Smooth muscle cell (in vitro differentiated cells): ENCODE results near the gene TANGO2. TPM values are rescaled to one million over a fixed set of nuclear protein-coding genes. Genes with fewer than 3 reads are reported as not detected.

Experiments used
- DNase-seq: peaks from one replicate; lab custom pipeline; 2025; ENCODE audit not compliant: unreplicated experiment; lab: John Stamatoyannopoulos, UW
- H2AFZ ChIP-seq: fragments of 200-600 bp; sonication (generic); 2 replicates; pipeline ENCODE4 v1.6.0; 2016; ENCODE audit warnings: antibody characterized with exemption, low read depth, mild to moderate bottlenecking
- H3F3A ChIP-seq: fragments of 200-600 bp; sonication (generic); 2 replicates; pipeline ENCODE4 v1.6.0; 2017; ENCODE audit warnings: antibody characterized with exemption, low read depth
- H3K27ac ChIP-seq: fragments of 200-600 bp; sonication (generic); 2 replicates; pipeline ENCODE4 v1.5.1; 2016; ENCODE audit warnings: low read depth, mild to moderate bottlenecking
- H3K27me3 ChIP-seq: fragments of 200-600 bp; sonication (generic); 2 replicates; pipeline ENCODE4 v1.6.1; 2016; ENCODE audit warnings: low read depth, mild to moderate bottlenecking
- H3K36me3 ChIP-seq: fragments of 200-600 bp; sonication (generic); 2 replicates; pipeline ENCODE4 v1.5.1; 2016; ENCODE audit warnings: low read depth
- H3K4me1 ChIP-seq: fragments of 200-600 bp; sonication (generic); 2 replicates; pipeline ENCODE4 v1.5.1; 2016; ENCODE audit warnings: low read depth
- H3K4me2 ChIP-seq: fragments of 200-600 bp; sonication (generic); 2 replicates; pipeline ENCODE4 v1.6.0; 2016; ENCODE audit warnings: mild to moderate bottlenecking
- H3K4me3 ChIP-seq: fragments of 200-600 bp; sonication (generic); 2 replicates; pipeline ENCODE4 v1.5.1; 2016; ENCODE audit warnings: mild to moderate bottlenecking
- H3K79me2 ChIP-seq: fragments of 200-600 bp; sonication (generic); 2 replicates; pipeline ENCODE4 v1.6.0; 2016; ENCODE audit warnings: low read depth, mild to moderate bottlenecking
- H3K9ac ChIP-seq: fragments of 200-600 bp; sonication (generic); 2 replicates; pipeline ENCODE4 v1.6.0; 2016; ENCODE audit warnings: low read depth
- H3K9me3 ChIP-seq: fragments of 200-600 bp; sonication (generic); replicated peaks from 2 replicates; pipeline ENCODE4 v1.5.1; 2016; ENCODE audit warnings: low read depth
- H4K20me1 ChIP-seq: fragments of 200-600 bp; sonication (generic); 2 replicates; pipeline ENCODE4 v1.6.0; 2016; ENCODE audit warnings: low read depth
- CTCF ChIP-seq: fragments of 200-600 bp; sonication (generic); IDR thresholded peaks from 2 replicates; pipeline ENCODE4 v1.5.1; 2017; ENCODE audit warnings: borderline replicate concordance, mild to moderate bottlenecking, antibody characterized with exemption; ENCODE audit not compliant: insufficient read depth, poor library complexity, severe bottlenecking
- WGBS: methylation state at CpG from one replicate; pipeline ENCODE4 v1.1.7; 2016; ENCODE audit warnings: low lambda C conversion rate; 5-methylcytosine and 5-hydroxymethylcytosine counted together
- polyA plus RNA-seq: library from polyadenylated mRNA; unstranded; fragments of >200 nt; fragmentation: Nextera tagmentation; extraction: Ambion mirVana; gene quantifications from 2 replicates; pipeline ENCODE4 v1.2.1, GENCODE V29; 2016
- total RNA-seq: library from RNA; depleted of rRNA; stranded (reverse); fragments of >200 nt; gene quantifications from 2 replicates; pipeline ENCODE4 v1.2.3, GENCODE V29; 2014

The TANGO2 gene
- total and polyA plus RNA-seq, 2 experiments from 2014 or later, result 10.8 to 14.7 TPM

GRCh38 chr22:20017622-20017958 is 3.3 kb upstream of the TANGO2 start:
- H3K9me3 ChIP-seq, result no peaks in the 10 kb centered on the region
- no peak for DNase-seq
- no peak for TF ChIP-seq CTCF
- H3K4me2 ChIP-seq, result peak overlapping the region; percentile 99
- H3K4me1 ChIP-seq, result peaks cover 8% of the 10 kb centered on the region
- H2AFZ ChIP-seq, result no peak overlapping the region
- no peak overlapping the region for H3K4me3 ChIP-seq
- H3F3A ChIP-seq, result no peaks in the 10 kb centered on the region
- no peak overlapping the region for H3K9ac ChIP-seq
- 59% methylated on average over 9 of the region's 9 CpGs for WGBS
- H3K79me2 ChIP-seq, result no peaks in the 10 kb centered on the region
- H3K27ac ChIP-seq, result no peak overlapping the region
- no peaks in the 10 kb centered on the region for H3K36me3 ChIP-seq
- H4K20me1 ChIP-seq, result peaks cover 8% of the 10 kb centered on the region
- H3K27me3 ChIP-seq, result peaks cover 41% of the 10 kb centered on the region

DNA sequence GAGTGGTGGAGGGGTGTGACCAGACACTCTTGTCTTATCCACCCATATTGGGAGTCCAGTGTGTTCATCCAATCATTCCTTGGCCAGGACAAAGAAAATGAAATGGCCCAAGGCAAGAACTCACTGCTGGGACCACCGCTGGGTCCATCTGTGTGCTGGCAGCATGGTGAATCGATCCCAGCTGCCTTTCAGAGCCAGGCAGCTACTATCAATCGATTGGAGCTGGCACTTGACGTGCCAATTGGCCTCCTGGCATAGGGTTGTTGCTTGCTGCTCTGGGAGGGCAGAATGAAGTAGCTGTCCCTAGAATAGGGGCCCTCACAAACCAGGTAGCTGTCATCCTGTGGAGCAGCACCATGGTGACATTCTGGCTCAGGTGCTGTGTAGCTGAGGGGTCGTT is 2.9 kb upstream of the TANGO2 start:
- no peaks in the 10 kb centered on the region for H3F3A ChIP-seq
- no peaks in the 10 kb centered on the region for H3K79me2 ChIP-seq
- no peaks in the 10 kb centered on the region for H3K9me3 ChIP-seq
- TF ChIP-seq CTCF, result no peak
- no peak overlapping the region for H3K4me3 ChIP-seq
- WGBS, result 86% methylated on average over 5 of the region's 5 CpGs
- peaks cover 8% of the 10 kb centered on the region for H3K4me1 ChIP-seq
- no peak overlapping the region for H3K4me2 ChIP-seq
- no peak overlapping the region for H3K27ac ChIP-seq
- H3K9ac ChIP-seq, result no peak overlapping the region
- H3K36me3 ChIP-seq, result no peaks in the 10 kb centered on the region
- H4K20me1 ChIP-seq, result peaks cover 11% of the 10 kb centered on the region
- DNase-seq, result no peak
- H2AFZ ChIP-seq, result no peak overlapping the region
- peaks cover 41% of the 10 kb centered on the region for H3K27me3 ChIP-seq

- Histone ChIP-seq H3K36me3 (no peaks in the 10 kb centered on the region), H3K79me2 (no peaks in the 10 kb centered on the region), H3K27me3 (peaks cover 35% of the 10 kb centered on the region), H3K4me1 (peaks cover 8% of the 10 kb centered on the region), H4K20me1 (peaks cover 23% of the 10 kb centered on the region), H3F3A (no peaks in the 10 kb centered on the region), H2AFZ (peak overlapping the region; percentile 44), H3K9ac (no peak overlapping the region), H3K27ac (no peak overlapping the region), H3K9me3 (no peaks in the 10 kb centered on the region), H3K4me2 (peak overlapping the region; percentile 98), H3K4me3 (peak overlapping the region; percentile 96)
- DNase-seq, result no peak
- TF ChIP-seq CTCF, result no peak
- 86% methylated on average over 8 of the region's 8 CpGs for WGBS
Measured at GRCh38 chr22:20019661-20020532, 1.0 kb upstream of the TANGO2 start.
